Dedifferentiated amniotic fluid mesenchymal stem cell (primary cell): ENCODE data around the gene PICK1.
"Not testable (repeated sequence)": the region's sequence is repeated elsewhere in the genome, so short reads cannot be mapped to it uniquely, and the experiment has no call there.

Experiments
- DNase-seq: peaks from one replicate; pipeline ENCODE4 v3.0.0-alpha.2; 2016; ENCODE audit errors: extremely low spot score

PICK1 gene

GRCh38 chr22:38030311-38031133, 26.7 kb upstream of the PICK1 start:
- no peak for DNase-seq

GRCh38 chr22:38031491-38031890, 25.7 kb upstream of the PICK1 start:
- DNase-seq: no peak

GRCh38 chr22:38032681-38033521, 24.3 kb upstream of the PICK1 start:
- DNase-seq: no peak

- no peak for DNase-seq
Observed at GRCh38 chr22:38033522-38034277, 23.5 kb upstream of the PICK1 start.

GRCh38 chr22:38034278-38034882, 22.8 kb upstream of the PICK1 start:
- DNase-seq: peak; percentile 35

- no peak for DNase-seq
Observed at GRCh38 chr22:38034884-38035529, 22.2 kb upstream of the PICK1 start.

GRCh38 chr22:38035530-38035885, 21.7 kb upstream of the PICK1 start:
- DNase-seq: no peak

- DNase-seq: no peak
Observed at GRCh38 chr22:38036392-38037062, 20.7 kb upstream of the PICK1 start.

GRCh38 chr22:38037367-38038150, 19.6 kb upstream of the PICK1 start:
- not testable (repeated sequence) for DNase-seq

- no peak for DNase-seq
Observed at GRCh38 chr22:38038426-38038825, 18.8 kb upstream of the PICK1 start.

- no peak for DNase-seq
Observed at GRCh38 chr22:38038890-38039812, 18.1 kb upstream of the PICK1 start.

- no peak for DNase-seq
Observed at GRCh38 chr22:38040953-38041759, 16.0 kb upstream of the PICK1 start.

- no peak for DNase-seq
Observed at GRCh38 chr22:38041760-38042487, 15.3 kb upstream of the PICK1 start.

- DNase-seq: no peak
Observed at GRCh38 chr22:38042488-38042790, 14.8 kb upstream of the PICK1 start.

GRCh38 chr22:38043151-38044039, 13.8 kb upstream of the PICK1 start:
- DNase-seq: no peak

GRCh38 chr22:38046070-38046748, 11.0 kb upstream of the PICK1 start:
- no peak for DNase-seq
